HEK293 (cell line): ENCODE results near the gene OVOL1.

Source experiments
- GLIS1 ChIP-seq: fragments of 450-650 bp; formaldehyde crosslinking; IDR thresholded peaks from 2 replicates; pipeline ENCODE4 v1.5.1; 2016; ENCODE audit warnings: missing biosample characterization, missing genetic modification characterization
- HOXA7 ChIP-seq: sonication (generic); formaldehyde crosslinking; IDR thresholded peaks from 2 replicates; pipeline ENCODE4 v1.8.1; 2022; ENCODE audit warnings: missing genetic modification reagents, borderline replicate concordance
- KLF16 ChIP-seq: fragments of 450-650 bp; formaldehyde crosslinking; IDR thresholded peaks from 2 replicates; pipeline ENCODE4 v1.5.1; 2017; ENCODE audit warnings: missing biosample characterization, missing genetic modification characterization
- MEIS1 ChIP-seq: sonication (generic); formaldehyde crosslinking; IDR thresholded peaks from 2 replicates; pipeline ENCODE4 v1.8.1; 2022; ENCODE audit warnings: missing genetic modification reagents, mild to moderate bottlenecking, borderline replicate concordance
- MZF1 ChIP-seq: fragments of 450-650 bp; formaldehyde crosslinking; IDR thresholded peaks from 2 replicates; pipeline ENCODE4 v1.5.1; 2017; ENCODE audit warnings: missing biosample characterization, missing genetic modification characterization, borderline replicate concordance
- REPIN1 ChIP-seq: fragments of 450-650 bp; formaldehyde crosslinking; IDR thresholded peaks from 2 replicates; pipeline ENCODE4 v1.5.1; 2017; ENCODE audit warnings: missing biosample characterization, missing genetic modification characterization, low read depth
- ZBTB20 ChIP-seq: fragments of 450-650 bp; formaldehyde crosslinking; IDR thresholded peaks from 2 replicates; pipeline ENCODE4 v1.5.1; 2016; ENCODE audit warnings: missing biosample characterization, missing genetic modification characterization
- ZNF16 ChIP-seq: fragments of 450-650 bp; formaldehyde crosslinking; IDR thresholded peaks from 2 replicates; pipeline ENCODE4 v1.5.1; 2016; ENCODE audit warnings: low read depth, missing biosample characterization, missing genetic modification characterization
- ZNF266 ChIP-seq: fragments of 450-650 bp; formaldehyde crosslinking; IDR thresholded peaks from 2 replicates; pipeline ENCODE4 v1.5.1; 2016; ENCODE audit warnings: missing biosample characterization, missing genetic modification characterization, low read depth
- ZNF416 ChIP-seq: fragments of 450-650 bp; formaldehyde crosslinking; IDR thresholded peaks from 2 replicates; pipeline ENCODE4 v1.5.1; 2016; ENCODE audit warnings: missing biosample characterization, missing genetic modification characterization
- ZNF433 ChIP-seq: fragments of 450-650 bp; formaldehyde crosslinking; IDR thresholded peaks from 2 replicates; pipeline ENCODE4 v1.5.1; 2016; ENCODE audit warnings: missing biosample characterization, missing genetic modification characterization, low read depth
- ZNF510 ChIP-seq: fragments of 450-650 bp; formaldehyde crosslinking; IDR thresholded peaks from 2 replicates; pipeline ENCODE4 v1.5.1; 2018; ENCODE audit warnings: mild to moderate bottlenecking, missing genetic modification characterization, missing biosample characterization; ENCODE audit not compliant: insufficient replicate concordance
- ZNF529 ChIP-seq: fragments of 450-650 bp; formaldehyde crosslinking; IDR thresholded peaks from 2 replicates; pipeline ENCODE4 v1.5.1; 2017; ENCODE audit warnings: missing genetic modification characterization, missing biosample characterization; ENCODE audit not compliant: insufficient replicate concordance
- ZNF549 ChIP-seq: fragments of 450-650 bp; IDR thresholded peaks from 2 replicates; pipeline ENCODE4 v1.5.1; 2018; ENCODE audit warnings: missing biosample characterization, missing genetic modification characterization, mild to moderate bottlenecking, inconsistent platforms, moderate library complexity
- ZNF558 ChIP-seq: fragments of 450-650 bp; formaldehyde crosslinking; IDR thresholded peaks from 2 replicates; pipeline ENCODE4 v1.5.1; 2016; ENCODE audit warnings: missing biosample characterization, missing genetic modification characterization
- ZNF571 ChIP-seq: fragments of 450-650 bp; formaldehyde crosslinking; IDR thresholded peaks from 2 replicates; pipeline ENCODE4 v1.5.0; 2017; ENCODE audit warnings: missing biosample characterization, missing genetic modification characterization
- ZNF585B ChIP-seq: fragments of 450-650 bp; formaldehyde crosslinking; IDR thresholded peaks from 2 replicates; pipeline ENCODE4 v1.5.1; 2016; ENCODE audit warnings: missing biosample characterization, missing genetic modification characterization
- ZNF747 ChIP-seq: fragments of 450-650 bp; formaldehyde crosslinking; IDR thresholded peaks from 2 replicates; pipeline ENCODE4 v1.5.1; 2016; ENCODE audit warnings: missing biosample characterization, missing genetic modification characterization
- ZNF776 ChIP-seq: fragments of 450-650 bp; formaldehyde crosslinking; IDR thresholded peaks from 2 replicates; pipeline ENCODE4 v1.5.0; 2017; ENCODE audit warnings: missing biosample characterization, missing genetic modification characterization, borderline replicate concordance
- ZNF792 ChIP-seq: fragments of 450-650 bp; formaldehyde crosslinking; IDR thresholded peaks from 2 replicates; pipeline ENCODE4 v1.5.1; 2016; ENCODE audit warnings: missing biosample characterization, missing genetic modification characterization
- ZXDB ChIP-seq: fragments of 450-650 bp; formaldehyde crosslinking; IDR thresholded peaks from 2 replicates; pipeline ENCODE4 v1.5.1; 2016; ENCODE audit warnings: missing biosample characterization, missing genetic modification characterization
- TF ChIP-seq, protein P1 (sequence below): fragments of 450-650 bp; formaldehyde crosslinking; IDR thresholded peaks from 2 replicates; pipeline ENCODE4 v1.5.1; 2016; ENCODE audit warnings: missing biosample characterization, missing genetic modification characterization
- TF ChIP-seq, protein P2 (sequence below): fragments of 450-650 bp; formaldehyde crosslinking; conservative IDR thresholded peaks from 2 replicates; pipeline ENCODE4 v1.5.1; 2016; ENCODE audit warnings: low read depth, missing biosample characterization, missing genetic modification characterization
- TF ChIP-seq, protein P3 (sequence below): fragments of 450-650 bp; formaldehyde crosslinking; IDR thresholded peaks from 2 replicates; pipeline ENCODE4 v1.5.1; 2016; ENCODE audit warnings: missing biosample characterization, missing genetic modification characterization

Gene OVOL1

DNA sequence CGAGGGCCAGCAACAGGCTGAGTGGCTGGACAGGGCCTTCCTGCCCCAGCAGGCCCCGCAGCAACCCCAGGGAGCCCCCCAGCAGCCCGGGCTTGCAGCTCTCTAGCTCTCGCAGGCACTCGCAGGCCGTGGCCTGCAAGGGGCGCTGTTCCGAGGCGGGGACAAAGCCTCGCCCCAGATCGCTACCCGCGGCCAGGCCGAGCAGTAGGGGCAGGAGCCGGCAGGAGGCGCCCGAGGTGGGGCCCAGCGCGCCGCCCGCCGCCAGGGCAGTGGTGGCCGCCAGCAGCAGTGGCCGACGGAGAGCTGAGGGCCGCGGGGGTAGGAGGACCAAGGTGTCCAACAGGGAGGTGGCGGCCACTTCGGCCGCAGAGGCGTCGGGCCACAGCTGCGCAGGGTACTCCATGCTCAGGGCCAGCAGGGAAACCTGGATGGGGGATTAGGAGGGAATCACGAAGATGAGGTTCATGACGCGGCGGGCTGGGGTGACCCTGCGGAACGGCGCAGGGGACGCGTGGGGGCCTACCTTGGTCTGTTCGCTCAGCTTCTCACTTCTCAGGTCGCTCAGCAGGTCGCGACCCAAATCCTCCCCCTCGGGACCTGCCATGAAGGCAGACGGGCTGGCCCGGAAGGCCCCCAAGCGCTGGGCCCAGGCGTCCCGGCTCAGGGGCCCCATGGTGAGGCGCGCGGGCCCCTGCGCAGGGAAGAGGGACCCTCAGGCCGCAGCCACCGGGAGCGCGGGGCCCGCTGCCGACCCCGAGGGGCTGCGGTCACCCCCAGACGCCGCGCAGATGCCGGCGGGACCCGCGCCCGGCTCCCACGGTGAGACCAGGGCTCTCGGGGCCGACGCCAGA lies 6.7 kb upstream of the OVOL1 start (continued):
- TF ChIP-seq ZXDB (tag by site-specific recombination), result peak; percentile 53; the same call in 1 of the 2 replicates
- TF ChIP-seq ZNF266 (tag by site-specific recombination), result no peak
- no peak for TF ChIP-seq ZNF433 (tag by site-specific recombination)
- no peak for TF ChIP-seq HOXA7 (CRISPR knock-in tag)
- no peak for TF ChIP-seq ZNF747 (tag by site-specific recombination)
- peak; percentile 33; the same call in 1 of the 2 replicates for TF ChIP-seq GLIS1 (tag by site-specific recombination)
- no peak for TF ChIP-seq ZNF792 (tag by site-specific recombination)
- TF ChIP-seq ZNF416 (tag by site-specific recombination), result no peak
- no peak for TF ChIP-seq ZNF510 (tag by site-specific recombination)
- no peak for TF ChIP-seq ZNF571 (tag by site-specific recombination)
- no peak for TF ChIP-seq ZNF776 (tag by site-specific recombination)
- no peak for TF ChIP-seq MZF1 (tag by site-specific recombination)
- no peak for TF ChIP-seq ZNF585B (tag by site-specific recombination)
- peak; percentile 18; the same call in 1 of the 2 replicates for TF ChIP-seq ZBTB20 (tag by site-specific recombination)
- TF ChIP-seq ZNF529 (tag by site-specific recombination), result no peak
- no peak for TF ChIP-seq REPIN1
- TF ChIP-seq KLF16, result no peak
- TF ChIP-seq ZNF549 (tag by site-specific recombination), result no peak
- TF ChIP-seq ZNF16 (tag by site-specific recombination), result no peak
- no peak for TF ChIP-seq MEIS1 (CRISPR knock-in tag)
- TF ChIP-seq, protein P1, sequence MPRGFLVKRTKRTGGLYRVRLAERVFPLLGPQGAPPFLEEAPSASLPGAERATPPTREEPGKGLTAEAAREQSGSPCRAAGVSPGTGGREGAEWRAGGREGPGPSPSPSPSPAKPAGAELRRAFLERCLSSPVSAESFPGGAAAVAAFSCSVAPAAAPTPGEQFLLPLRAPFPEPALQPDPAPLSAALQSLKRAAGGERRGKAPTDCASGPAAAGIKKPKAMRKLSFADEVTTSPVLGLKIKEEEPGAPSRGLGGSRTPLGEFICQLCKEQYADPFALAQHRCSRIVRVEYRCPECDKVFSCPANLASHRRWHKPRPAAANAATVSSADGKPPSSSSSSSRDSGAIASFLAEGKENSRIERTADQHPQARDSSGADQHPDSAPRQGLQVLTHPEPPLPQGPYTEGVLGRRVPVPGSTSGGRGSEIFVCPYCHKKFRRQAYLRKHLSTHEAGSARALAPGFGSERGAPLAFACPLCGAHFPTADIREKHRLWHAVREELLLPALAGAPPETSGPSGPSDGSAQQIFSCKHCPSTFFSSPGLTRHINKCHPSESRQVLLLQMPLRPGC (tag by site-specific recombination), result no peak
- TF ChIP-seq ZNF558, result no peak
- TF ChIP-seq, protein P2, sequence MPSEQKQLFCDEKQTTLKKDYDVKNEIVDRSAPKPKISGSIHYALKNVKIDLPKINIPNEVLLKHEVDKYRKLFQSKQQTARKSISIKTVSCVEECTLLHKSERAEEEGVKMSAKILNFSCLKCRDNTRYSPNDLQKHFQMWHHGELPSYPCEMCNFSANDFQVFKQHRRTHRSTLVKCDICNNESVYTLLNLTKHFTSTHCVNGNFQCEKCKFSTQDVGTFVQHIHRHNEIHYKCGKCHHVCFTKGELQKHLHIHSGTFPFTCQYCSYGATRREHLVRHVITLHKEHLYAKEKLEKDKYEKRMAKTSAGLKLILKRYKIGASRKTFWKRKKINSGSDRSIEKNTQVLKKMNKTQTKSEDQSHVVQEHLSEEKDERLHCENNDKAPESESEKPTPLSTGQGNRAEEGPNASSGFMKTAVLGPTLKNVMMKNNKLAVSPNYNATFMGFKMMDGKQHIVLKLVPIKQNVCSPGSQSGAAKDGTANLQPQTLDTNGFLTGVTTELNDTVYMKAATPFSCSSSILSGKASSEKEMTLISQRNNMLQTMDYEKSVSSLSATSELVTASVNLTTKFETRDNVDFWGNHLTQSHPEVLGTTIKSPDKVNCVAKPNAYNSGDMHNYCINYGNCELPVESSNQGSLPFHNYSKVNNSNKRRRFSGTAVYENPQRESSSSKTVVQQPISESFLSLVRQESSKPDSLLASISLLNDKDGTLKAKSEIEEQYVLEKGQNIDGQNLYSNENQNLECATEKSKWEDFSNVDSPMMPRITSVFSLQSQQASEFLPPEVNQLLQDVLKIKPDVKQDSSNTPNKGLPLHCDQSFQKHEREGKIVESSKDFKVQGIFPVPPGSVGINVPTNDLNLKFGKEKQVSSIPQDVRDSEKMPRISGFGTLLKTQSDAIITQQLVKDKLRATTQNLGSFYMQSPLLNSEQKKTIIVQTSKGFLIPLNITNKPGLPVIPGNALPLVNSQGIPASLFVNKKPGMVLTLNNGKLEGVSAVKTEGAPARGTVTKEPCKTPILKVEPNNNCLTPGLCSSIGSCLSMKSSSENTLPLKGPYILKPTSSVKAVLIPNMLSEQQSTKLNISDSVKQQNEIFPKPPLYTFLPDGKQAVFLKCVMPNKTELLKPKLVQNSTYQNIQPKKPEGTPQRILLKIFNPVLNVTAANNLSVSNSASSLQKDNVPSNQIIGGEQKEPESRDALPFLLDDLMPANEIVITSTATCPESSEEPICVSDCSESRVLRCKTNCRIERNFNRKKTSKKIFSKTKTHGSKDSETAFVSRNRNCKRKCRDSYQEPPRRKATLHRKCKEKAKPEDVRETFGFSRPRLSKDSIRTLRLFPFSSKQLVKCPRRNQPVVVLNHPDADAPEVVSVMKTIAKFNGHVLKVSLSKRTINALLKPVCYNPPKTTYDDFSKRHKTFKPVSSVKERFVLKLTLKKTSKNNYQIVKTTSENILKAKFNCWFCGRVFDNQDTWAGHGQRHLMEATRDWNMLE, result no peak
- TF ChIP-seq, protein P3, sequence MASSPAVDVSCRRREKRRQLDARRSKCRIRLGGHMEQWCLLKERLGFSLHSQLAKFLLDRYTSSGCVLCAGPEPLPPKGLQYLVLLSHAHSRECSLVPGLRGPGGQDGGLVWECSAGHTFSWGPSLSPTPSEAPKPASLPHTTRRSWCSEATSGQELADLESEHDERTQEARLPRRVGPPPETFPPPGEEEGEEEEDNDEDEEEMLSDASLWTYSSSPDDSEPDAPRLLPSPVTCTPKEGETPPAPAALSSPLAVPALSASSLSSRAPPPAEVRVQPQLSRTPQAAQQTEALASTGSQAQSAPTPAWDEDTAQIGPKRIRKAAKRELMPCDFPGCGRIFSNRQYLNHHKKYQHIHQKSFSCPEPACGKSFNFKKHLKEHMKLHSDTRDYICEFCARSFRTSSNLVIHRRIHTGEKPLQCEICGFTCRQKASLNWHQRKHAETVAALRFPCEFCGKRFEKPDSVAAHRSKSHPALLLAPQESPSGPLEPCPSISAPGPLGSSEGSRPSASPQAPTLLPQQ (tag by site-specific recombination), result peak; percentile 96
